Ammon's horn (tissue), 1 donor: Measurements from ENCODE around the gene TMEM132D.
A peak's percentile ranks its signal among the peaks of the same experiment; 100 is the strongest.

ENCODE experiments used
- DNase-seq: peaks from one replicate; pipeline ENCODE4 v3.0.0-alpha.2; 2016; ENCODE audit warnings: low spot score

Gene TMEM132D

GRCh38 chr12:129101816-129102215 is 802.0 kb downstream of the TMEM132D start:
- DNase-seq = no peak

GRCh38 chr12:129101404-129101803 is 802.4 kb downstream of the TMEM132D start:
- DNase-seq = peak; percentile 46

- no peak for DNase-seq
Observed at GRCh38 chr12:129097451-129097850, 806.4 kb downstream of the TMEM132D start.

- DNase-seq = no peak
Observed at GRCh38 chr12:129096968-129097367, 806.9 kb downstream of the TMEM132D start.

- no peak for DNase-seq
Observed at GRCh38 chr12:129096184-129096583, 807.6 kb downstream of the TMEM132D start.

- DNase-seq = no peak
Observed at GRCh38 chr12:129089576-129089975, 814.2 kb downstream of the TMEM132D start.

GRCh38 chr12:129084875-129085826 is 818.7 kb downstream of the TMEM132D start:
- no peak for DNase-seq

GRCh38 chr12:129083121-129083840 is 820.5 kb downstream of the TMEM132D start:
- no peak for DNase-seq

- no peak for DNase-seq
Observed at GRCh38 chr12:129082441-129082840, 821.4 kb downstream of the TMEM132D start.

GRCh38 chr12:129081755-129082250 is 822.0 kb downstream of the TMEM132D start:
- DNase-seq = no peak

GRCh38 chr12:129080821-129081220 is 823.0 kb downstream of the TMEM132D start:
- DNase-seq = no peak

- DNase-seq = no peak
Observed at GRCh38 chr12:129080391-129080790, 823.4 kb downstream of the TMEM132D start.

- no peak for DNase-seq
Observed at GRCh38 chr12:129079719-129080118, 824.1 kb downstream of the TMEM132D start.

- DNase-seq = no peak
Observed at GRCh38 chr12:129076441-129077320, 827.1 kb downstream of the TMEM132D start.

GRCh38 chr12:129075460-129076208 is 828.2 kb downstream of the TMEM132D start:
- DNase-seq = no peak

GRCh38 chr12:129074379-129074778 is 829.4 kb downstream of the TMEM132D start:
- no peak for DNase-seq

- DNase-seq = no peak
Observed at GRCh38 chr12:129073157-129073915, 830.5 kb downstream of the TMEM132D start.

- DNase-seq = no peak
Observed at GRCh38 chr12:129071362-129071761, 832.5 kb downstream of the TMEM132D start.

GRCh38 chr12:129069886-129070285 is 833.9 kb downstream of the TMEM132D start:
- no peak for DNase-seq

GRCh38 chr12:129068684-129069083 is 835.1 kb downstream of the TMEM132D start:
- no peak for DNase-seq
